GM21526 (cell line): ENCODE data around the gene PTPRF.
"Not testable (repeated sequence)": the region's sequence is repeated elsewhere in the genome, so short reads cannot be mapped to it uniquely, and the experiment has no call there.

Source experiments
- ATAC-seq: cut with Tn5 transposase; IDR thresholded peaks from one replicate; pipeline ENCODE4 v1.9.1; 2021; ENCODE audit warnings: moderate library complexity; ENCODE audit not compliant: unreplicated experiment, low FRiP score

Gene PTPRF

DNA sequence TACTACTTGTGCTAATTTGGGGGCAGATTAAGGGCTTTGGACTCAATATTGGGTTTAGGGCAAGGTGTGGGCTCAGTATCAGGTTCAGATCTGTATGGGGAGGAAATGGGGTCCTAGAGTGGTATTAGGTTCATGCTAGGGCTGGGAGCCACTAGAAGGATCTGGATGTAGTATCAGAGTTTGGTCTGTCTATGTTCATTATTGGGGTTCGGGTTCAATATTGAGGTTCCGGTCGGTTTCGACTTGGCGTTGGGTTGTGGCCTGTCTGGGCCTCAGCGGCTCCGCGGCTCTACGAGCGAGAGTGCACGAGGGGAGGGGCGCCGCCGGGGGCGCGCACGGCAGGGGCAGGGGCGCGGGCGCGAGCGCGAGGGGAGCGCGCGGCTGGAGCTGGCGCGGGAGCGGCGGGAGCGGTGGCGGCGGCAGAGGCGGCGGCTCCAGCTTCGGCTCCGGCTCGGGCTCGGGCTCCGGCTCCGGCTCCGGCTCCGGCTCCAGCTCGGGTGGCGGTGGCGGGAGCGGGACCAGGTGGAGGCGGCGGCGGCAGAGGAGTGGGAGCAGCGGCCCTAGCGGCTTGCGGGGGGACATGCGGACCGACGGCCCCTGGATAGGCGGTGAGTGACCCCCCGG lies at the start of gene PTPRF:
TSS of gene PTPRF (plus strand) at position 401 of the 624 bp plus-strand sequence. CDS start 14,193 bp downstream, outside the sequence.
- no peak for ATAC-seq

DNA sequence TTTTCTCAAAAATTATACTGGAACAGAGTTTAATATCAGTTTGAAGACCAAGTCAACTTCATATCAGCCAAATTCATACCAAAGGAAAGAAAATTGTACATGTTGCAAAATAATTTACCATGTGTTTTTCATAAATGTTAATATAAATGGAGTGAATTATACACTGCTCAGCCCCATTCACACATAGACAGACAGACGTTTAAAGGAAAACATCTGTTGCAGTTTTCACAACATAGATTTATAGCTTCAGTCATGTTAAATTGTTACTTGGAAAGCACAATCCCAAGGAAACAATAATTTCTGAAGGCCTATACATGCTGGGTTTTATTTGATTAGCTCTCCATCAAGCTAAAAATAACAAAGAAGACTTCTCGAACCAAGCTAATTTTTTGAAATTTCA lies 49.2 kb upstream of the PTPRF start:
- no peak for ATAC-seq

DNA sequence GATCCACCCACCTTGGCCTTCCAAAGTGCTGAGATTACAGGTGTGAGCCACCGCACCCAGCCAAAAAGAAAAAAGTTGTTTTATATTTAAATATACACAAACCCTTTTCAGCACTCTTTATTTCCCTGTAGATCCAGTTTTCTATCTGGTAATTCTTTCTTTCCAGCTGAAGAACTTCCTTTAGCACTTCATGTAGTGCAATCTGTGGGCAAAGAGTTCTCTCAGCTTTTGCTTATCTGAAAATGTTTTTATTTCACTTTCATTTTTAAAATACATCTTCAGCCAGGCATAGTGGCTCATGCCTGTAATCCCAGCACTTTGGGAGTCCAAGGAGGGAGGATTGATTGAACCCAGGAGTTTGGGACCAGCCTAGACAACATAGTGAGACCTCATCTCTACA lies 48.5 kb upstream of the PTPRF start:
- ATAC-seq, result no peak

DNA sequence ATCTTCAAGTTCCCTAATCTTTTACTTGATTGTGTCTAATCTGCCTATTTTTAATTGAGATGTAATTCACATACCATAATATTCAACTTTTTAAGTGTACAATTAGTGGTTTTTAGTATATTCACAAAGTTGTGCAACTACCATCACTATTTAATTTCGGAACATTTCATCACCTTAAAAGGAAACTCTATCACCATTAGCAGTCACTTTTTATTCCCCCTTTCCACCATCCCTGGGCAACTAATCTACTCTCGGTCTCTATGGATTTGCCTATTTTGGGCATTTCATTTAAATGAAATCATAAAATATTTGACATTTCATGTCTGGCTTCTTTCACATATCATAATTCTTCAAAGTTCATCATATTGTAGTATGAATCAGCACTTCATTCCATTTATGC lies 46.3 kb upstream of the PTPRF start:
- ATAC-seq, result no peak

DNA sequence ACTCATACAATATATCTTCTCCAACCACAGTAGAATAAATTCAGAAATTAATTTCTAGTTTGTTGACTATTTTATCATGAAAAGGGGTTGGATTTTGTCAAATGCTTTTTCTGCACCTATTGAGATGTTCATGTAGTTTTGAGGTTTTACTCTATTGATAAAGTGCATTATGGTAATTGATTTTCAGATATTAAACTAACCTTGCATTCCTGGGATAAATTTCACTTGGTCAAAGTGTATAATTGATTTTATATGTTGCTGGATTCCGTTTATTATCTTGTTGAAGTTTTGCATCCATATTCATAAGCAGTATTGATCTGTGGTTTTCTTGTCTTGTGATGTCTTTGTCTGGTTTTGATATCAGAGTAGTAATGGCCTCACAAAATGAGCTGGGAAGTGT lies 42.5 kb upstream of the PTPRF start:
- ATAC-seq, result no peak

DNA sequence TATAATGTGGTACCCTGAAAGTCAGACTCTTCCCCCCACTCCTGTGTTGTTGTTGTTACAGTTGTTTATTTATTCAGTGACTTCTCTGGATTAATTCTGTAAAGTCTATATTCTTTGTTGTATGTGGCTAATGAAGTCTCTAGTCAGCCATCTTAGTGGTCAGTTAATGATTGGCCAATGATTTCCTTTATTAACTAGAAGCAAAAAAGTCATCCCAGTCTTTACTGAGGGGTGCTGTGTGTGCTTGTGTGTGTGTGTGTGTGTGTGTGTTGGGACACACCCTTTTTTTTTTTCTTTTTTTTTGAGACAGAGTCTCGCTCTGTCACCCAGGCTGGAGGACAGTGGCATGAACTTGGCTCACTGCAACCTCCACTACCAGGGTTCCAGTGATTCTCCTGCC lies 39.6 kb upstream of the PTPRF start:
- ATAC-seq, result no peak

DNA sequence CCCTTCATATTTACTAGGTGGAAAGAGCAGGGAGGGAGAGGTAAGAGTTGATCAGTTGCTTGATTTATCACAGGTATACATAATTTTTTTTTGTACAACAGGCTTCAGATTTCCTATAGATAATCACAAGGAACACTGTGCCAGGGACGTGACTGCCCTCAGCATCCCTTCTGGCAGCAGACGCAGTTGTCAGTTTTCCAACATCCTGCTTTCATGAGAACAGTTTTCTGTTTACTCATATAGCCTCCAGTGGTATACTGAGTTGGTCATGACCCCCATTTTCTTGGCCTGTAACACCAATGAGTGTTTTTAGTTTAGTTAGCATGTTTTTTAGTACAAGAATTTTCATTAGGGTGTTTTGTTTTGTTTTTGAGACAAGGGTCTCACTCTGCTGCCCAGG lies 37.9 kb upstream of the PTPRF start:
- ATAC-seq, result no peak

DNA sequence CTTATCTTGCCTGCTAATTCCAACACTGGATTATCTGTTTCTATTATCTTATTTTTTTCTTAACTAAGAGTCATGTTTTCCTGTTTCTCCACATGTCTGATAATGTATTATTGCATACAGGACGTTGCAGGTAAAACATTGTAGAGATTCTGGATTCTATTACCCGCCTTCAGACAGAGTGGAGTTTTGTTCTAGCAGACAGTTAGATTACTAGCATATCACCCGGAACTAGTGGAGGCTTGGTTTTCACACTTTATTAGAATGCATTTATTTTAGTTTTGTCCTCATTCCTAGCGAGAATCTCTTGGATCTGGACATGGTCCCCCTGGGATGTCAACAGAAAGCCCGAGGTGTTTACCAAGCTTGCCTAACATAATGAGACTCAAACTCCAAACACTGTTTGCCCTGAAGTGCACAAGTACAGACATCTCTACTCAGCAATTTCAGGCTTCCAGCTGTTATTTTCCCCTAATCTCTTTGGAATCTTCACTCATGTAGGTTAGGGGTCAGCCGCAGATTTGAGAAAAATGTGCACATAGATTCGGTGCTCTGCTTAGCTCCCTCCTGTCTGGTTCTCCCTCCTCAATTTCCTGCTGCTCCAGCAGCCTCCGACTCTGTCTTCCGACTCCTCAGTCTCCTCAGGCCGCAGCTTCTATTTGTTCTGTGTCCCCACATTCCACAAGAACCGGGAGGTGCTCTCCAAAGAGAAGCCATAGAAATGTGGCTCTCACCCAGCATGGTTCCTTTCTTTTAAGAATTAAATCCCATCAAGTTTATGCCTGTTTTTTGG lies 36.8 kb upstream of the PTPRF start:
- no peak for ATAC-seq

DNA sequence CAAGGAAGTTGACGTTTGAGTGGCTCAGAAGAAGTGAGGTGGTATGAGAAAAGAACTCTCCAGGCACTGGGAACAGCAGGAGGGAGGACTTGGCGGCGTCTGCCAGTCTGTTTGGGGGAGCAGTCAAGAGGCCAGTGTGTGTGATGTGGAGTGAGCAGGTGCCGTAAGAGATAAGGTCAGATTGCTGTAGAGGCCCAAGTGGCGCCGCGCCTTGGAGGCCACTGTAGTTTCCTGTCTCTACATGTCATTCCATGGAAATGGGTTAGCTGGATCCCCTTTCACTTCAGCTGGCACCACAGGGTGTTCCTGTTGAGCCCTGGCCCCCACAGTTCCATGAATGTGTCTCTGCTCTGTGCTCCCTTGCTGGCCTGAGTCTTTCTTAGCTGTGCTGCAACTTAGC lies 35.5 kb upstream of the PTPRF start:
- ATAC-seq, result no peak

DNA sequence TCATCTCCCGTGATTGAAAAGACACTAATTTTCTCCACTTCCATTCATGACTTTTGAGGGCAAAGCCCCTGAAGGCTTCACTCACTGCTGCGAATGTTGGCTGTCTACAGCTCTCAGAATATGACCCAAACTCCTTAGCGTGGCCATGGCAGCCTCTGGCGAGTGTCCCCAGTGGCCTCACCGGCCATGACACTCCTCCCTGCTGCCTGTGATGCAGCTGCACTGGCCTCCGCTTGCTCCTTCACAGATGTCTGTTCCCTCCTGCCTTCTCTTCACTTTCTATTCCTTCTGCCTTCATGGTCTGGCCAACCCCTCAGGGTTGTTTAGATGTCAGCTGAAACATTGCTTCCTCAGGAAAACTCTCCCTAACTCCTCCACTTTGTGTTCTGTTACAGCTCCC lies 30.8 kb upstream of the PTPRF start:
- no peak for ATAC-seq

DNA sequence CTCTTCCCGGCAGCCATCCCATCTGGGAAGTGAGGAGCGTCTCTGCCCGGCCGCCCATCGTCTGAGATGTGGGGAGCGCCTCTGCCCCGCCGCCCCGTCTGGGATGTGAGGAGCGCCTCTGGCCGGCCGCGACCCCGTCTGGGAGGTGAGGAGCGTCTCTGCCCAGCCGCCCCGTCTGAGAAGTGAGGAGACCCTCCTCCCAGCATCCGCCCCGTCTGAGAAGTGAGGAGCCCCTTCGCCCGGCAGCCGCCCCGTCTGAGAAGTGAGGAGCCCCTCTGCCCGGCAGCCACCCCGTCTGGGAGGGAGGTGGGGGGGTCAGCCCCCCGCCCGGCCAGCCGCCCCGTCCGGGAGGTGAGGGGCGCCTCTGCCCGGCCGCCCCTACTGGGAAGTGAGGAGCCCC lies 28.9 kb upstream of the PTPRF start:
- ATAC-seq, result not testable (repeated sequence)

DNA sequence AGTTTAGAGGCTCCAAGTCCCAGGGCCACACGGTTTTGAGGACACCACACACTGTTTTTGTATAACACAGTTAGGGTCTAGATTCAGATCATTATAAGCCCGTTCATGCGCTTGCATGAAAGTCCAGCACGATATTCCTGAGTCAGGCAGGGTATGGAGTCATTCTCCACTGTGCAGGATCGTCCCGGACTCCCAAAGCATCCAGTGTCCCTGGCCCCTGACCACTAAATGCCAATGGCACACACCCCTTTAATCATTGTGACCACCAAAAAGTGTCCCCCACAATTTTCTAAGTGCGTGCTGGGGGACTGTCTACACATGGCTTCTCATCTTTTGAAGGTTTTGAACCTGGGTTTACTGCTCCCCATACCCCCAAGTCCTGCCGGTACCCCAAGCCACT lies 27.1 kb upstream of the PTPRF start:
- no peak for ATAC-seq

DNA sequence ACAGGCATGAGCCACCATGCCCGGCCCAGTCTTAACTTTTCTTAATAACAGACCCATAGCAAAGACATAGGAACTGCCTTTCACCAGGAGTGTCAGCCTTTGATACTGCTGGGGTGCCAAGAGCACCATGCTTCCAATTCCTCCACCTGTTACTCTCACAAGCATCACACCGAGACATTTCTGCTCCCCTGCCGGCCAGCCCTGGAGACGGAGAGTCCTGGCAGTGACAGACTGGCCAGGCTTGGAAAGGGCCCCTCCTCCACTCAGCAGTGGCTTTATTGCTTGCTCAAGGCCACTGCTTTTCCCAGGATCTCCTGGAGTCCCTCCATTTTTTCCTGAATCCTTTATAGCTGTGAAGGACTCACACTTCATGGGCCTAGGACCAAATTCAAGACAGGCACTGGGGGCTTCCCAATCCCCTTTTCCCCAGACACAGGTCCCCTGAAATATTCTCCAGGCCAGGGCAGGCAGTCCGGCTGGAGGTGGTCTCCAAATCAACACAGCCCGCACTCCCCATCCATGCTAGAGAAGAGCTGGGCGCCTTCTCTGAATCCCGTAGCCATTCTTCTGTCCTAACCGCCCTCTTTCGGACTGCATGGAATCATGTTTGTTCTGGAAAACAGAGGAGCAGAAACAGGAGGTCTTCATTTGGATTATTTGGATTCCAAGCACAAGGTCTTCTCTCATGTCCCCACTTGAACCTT lies 25.5 kb upstream of the PTPRF start:
- no peak for ATAC-seq

DNA sequence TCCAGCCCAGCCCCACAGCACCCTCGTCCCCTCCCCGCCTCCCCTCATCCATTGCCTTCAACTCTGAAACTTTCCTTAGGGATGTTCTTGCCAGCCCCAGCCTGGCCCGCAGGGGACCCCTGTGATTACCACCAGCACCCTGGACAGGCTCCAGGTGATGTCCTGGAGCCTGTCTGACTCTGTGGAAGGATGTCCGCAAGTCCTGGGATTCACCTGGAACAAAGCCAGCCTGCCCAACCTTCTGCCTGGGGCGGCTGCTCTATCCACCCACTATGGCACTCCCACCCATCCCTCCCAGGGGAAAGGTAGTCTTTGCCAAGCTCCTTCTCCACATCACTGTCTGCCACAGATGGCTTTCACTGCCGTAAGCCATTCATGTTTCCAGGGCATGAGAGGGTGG lies 24.4 kb upstream of the PTPRF start:
- ATAC-seq, result no peak

DNA sequence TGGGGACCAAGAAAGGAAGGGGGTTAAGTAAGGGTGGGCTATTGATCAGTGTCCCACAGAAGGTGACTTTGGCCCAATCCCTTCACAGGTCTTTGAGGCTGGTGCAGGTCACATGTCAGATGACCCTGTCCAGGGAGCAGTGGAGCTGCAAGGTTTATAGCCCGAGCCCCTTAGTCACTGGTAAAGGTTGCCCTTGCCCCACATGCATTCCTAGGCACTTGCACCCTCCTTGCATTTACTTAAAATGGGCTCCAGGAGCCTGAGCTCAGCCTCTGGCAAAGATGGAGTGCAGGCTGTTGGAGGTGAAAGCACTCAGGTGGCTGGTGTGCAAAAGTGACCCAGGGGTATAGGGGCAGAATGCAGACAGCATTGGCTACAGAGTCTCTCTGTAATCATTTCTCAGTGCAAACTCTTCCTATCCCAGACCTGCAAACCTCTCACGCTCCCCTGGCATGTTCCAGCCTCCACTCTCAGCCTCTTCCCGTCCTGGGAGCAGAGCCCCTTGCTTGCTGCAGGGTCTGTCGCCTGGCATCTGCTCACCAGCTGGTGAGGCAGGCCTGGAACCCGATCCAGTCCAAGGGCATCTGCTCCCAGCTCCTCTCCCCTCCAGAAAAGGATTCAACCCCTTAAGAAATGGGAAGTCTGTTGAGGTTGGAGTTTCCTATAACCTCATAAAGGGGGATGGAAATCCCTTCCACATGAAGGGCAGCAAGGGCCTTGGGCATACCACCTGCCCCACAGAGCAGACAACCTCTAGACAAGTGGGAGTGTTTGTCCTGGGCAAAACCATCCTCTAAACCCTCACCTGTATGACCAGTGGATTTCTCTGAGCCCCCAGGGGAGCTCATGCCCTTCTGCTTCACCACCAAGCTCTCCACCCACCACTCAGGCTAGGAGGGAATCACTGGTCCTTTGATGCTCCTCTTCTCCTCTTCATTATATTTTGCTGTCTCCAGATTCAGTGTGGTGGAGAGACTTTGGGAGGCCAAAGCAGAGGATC lies 23.1 kb upstream of the PTPRF start:
- no peak for ATAC-seq

DNA sequence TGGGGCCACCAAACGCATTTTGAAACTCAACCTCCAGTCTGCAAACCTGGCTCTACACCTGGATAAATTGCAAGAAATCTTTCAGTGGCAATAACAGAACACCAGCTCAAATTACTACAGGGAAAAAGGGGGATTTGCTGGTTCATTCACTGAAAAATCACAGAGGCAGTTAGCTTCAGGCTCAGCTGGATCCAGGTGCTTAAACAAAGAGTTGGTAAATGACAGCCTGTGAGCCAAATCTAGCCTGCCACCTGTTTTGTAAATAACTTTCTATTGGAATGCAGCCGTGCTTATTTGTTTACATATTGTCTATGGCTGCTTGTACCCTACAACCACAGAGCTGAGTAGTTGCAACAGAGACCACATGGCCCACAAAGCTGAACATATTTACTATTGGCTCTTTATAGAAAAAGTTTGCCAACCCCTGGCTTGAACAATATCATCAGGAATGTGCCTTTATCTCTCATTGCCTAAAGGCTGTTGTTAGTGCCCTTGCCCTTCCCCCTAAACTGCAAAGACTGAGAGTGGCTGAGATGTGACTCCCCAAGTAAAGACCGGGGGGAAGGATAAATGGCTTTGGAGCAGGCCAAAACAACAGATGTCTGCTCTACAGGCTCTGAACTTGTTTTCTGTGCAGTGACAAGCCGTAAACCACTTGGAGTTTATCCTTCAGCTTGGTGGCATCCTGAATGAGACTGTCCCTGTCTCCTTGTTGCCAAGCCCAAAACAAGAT lies 21.5 kb upstream of the PTPRF start:
- ATAC-seq, result no peak

DNA sequence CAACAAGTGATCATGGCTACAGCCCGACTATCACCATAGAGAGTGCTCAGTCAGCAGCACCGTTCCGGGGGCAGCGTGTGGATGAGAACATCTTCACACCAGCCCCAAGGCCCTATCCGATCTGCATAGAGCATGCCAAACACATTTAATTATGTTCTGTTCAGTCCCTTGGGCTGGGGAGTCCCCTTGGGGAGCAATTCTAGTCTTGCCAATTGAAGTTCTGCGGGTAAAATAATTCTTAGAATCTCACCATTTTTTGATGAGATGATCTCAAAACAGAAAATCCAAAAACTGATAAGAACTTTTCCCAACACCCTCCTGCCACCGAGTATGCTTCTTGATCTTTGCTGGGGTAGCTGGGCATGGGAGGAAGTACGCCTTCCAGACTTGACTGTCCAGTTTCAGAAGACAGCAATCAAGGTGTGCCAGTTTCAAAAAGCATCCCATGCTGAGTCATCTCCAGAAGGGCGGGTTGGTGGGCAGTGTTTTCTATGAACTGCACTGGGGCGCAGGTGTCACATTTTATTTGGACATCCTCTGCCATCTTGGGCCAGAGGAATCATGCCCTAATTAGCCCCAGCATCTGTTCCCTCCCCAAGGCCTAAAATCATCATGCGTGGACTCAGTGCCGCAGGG lies 20.8 kb upstream of the PTPRF start:
- no peak for ATAC-seq

DNA sequence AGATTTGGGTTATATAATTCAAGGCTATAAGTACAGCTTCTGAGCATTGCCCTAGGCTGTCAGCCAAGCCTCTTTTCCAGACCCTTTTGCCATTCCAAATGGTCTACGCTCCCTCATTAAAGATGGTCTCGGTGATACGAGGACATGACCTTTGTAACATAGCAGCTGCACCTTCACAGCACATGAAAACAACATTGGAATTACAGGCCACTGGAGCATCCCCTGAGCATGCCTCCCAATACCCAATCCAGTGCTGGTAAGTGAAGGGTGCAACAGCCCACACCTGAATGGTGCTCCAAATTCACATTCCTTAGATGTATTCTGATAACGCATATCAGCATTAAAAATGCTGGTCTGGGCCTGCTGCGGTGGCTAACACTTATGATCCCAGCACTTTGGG lies 20.1 kb upstream of the PTPRF start:
- ATAC-seq, result no peak

DNA sequence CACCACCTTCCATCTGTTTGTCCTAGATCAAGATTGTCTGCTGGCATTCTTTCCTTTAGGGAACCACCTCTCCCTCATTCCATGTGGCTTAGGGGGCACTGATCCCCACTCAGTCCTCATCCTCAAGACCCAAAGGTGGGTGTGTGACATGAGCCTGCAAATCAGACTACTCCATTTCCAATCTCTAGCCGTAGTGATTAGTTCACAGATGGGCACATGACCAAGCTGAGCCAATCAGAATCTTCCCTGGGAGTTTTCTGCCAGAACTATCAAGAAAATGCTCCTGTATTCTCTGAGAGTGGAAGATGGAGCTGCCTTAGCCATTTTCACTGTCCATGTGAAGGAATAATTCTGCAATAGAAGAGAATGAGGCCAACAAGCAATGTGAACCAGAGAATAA lies 19.3 kb upstream of the PTPRF start:
- no peak for ATAC-seq
